Tongue (tissue), 2 donors: ENCODE data around the gene GTF2H4. TPM values are rescaled to one million over a fixed set of nuclear protein-coding genes. Genes with fewer than 3 reads are reported as not detected.
"Not testable (repeated sequence)": the region's sequence is repeated elsewhere in the genome, so short reads cannot be mapped to it uniquely, and the experiment has no call there.

ENCODE experiments used
- DNase-seq: peaks from one replicate; pipeline ENCODE4 v3.0.0-alpha.2; 2015
- total RNA-seq: library from RNA; depleted of rRNA; stranded (reverse); fragments of >200 nt; gene quantifications from one replicate; pipeline ENCODE4 v1.2.3, GENCODE V29; 2014

Gene GTF2H4
- total RNA-seq, 1 donor from 2014 or later: 19.9 TPM

GRCh38 chr6:30895343-30895742 lies 12.7 kb upstream of the GTF2H4 start:
- DNase-seq: no peak

- DNase-seq: no peak
Observed at GRCh38 chr6:30896541-30896940, 11.5 kb upstream of the GTF2H4 start.

- DNase-seq: no peak
Observed at GRCh38 chr6:30897882-30898281, 10.1 kb upstream of the GTF2H4 start.

GRCh38 chr6:30898750-30899360 lies 9.2 kb upstream of the GTF2H4 start:
- DNase-seq: no peak

GRCh38 chr6:30900863-30901417 lies 7.1 kb upstream of the GTF2H4 start:
- no peak for DNase-seq

GRCh38 chr6:30901436-30901835 lies 6.6 kb upstream of the GTF2H4 start:
- DNase-seq: no peak

- DNase-seq: not testable (repeated sequence)
Observed at GRCh38 chr6:30902196-30902595, 5.8 kb upstream of the GTF2H4 start.

GRCh38 chr6:30902709-30903108 lies 5.3 kb upstream of the GTF2H4 start:
- DNase-seq: no peak

- DNase-seq: no peak
Observed at GRCh38 chr6:30903236-30903635, 4.8 kb upstream of the GTF2H4 start.

GRCh38 chr6:30907290-30907757 lies 683 bp upstream of the GTF2H4 start:
- not testable (repeated sequence) for DNase-seq

GRCh38 chr6:30908700-30909099 lies 693 bp downstream of the GTF2H4 start:
- no peak for DNase-seq

- not testable (repeated sequence) for DNase-seq
Observed at GRCh38 chr6:30910473-30910872, 2.5 kb downstream of the GTF2H4 start.

- peak; percentile 5 for DNase-seq
Observed at GRCh38 chr6:30912746-30913520, 4.9 kb downstream of the GTF2H4 start.

- DNase-seq: no peak
Observed at GRCh38 chr6:30913721-30914075, 5.7 kb downstream of the GTF2H4 start.

GRCh38 chr6:30914076-30914853 lies 6.3 kb downstream of the GTF2H4 start, which contains the start of gene VARS2:
Gene VARS2, plus strand, starts transcription at chr6:30914238. Its CDS starts 599 bp downstream, at chr6:30914837.
- DNase-seq: peak; percentile 96

- DNase-seq: no peak
Observed at GRCh38 chr6:30914854-30915590, 7.0 kb downstream of the GTF2H4 start.

- DNase-seq: peak; percentile 81
Observed at GRCh38 chr6:30915591-30915946, 7.6 kb downstream of the GTF2H4 start.

GRCh38 chr6:30917041-30917440 lies 9.0 kb downstream of the GTF2H4 start:
- no peak for DNase-seq

- no peak for DNase-seq
Observed at GRCh38 chr6:30917487-30917886, 9.5 kb downstream of the GTF2H4 start.

GRCh38 chr6:30918670-30919069 lies 10.7 kb downstream of the GTF2H4 start:
- no peak for DNase-seq

GRCh38 chr6:30922447-30922852 lies 14.4 kb downstream of the GTF2H4 start:
- DNase-seq: no peak

- not testable (repeated sequence) for DNase-seq
Observed at GRCh38 chr6:30924040-30924627, 16.1 kb downstream of the GTF2H4 start.
